CD4-positive, alpha-beta T cell treated with Interferon alpha-2 for 1 hour (primary cell): ENCODE data around the gene ALDH2.
"Not testable (repeated sequence)": the region's sequence is repeated elsewhere in the genome, so short reads cannot be mapped to it uniquely, and the experiment has no call there.

Source experiments
- DNase-seq, 2 donors: peaks; one replicate each; pipeline ENCODE4 v3.0.0-alpha.2; 2020 to 2022

ALDH2 gene

DNA sequence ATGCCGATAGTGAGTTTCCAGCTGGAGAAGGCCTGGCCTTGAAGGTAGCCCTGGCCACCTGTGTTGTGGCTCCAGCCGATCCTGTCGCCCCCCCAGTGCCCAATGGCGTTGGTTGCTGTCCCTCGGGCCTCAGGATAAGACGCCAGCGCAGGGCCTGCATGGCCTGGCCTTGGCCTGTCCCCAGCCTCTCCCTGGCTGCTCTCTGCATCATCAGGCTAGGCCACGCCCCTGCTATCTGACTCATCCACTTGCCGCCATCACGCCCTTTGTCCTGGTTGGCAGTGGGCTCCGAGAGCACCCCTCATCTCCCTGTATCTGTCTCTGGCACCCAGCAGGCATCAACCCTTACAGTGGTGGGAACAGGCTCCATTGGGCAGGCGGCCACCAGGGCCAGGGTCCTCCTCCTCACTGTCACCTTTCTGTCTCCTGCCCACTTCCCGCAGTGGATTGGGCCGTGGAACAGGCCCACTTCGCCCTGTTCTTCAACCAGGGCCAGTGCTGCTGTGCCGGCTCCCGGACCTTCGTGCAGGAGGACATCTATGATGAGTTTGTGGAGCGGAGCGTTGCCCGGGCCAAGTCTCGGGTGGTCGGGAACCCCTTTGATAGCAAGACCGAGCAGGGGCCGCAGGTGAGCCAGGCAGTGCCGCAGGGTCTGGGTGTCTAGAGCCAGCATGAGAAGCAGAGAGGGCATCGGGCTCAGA lies 25.6 kb downstream of the ALDH2 start:
- no peak for DNase-seq

DNA sequence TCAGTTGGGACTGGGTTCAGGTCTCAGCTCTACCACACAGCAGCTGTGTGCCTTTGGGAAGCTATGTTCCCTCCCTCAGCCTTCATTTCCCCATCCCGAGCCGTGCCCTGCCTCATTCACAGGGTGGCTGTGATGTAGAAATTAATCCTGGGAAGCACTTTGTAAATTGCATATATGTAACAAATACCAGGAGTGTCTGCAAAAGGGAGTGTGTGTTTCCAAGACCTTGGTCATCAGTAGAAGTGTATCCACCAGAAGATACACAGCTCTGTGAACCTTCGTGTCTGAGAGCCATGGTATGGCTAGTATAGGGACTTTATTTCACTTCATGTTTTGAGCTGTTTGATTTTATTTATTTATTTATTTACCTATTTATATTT lies 26.1 kb downstream of the ALDH2 start:
- no peak for DNase-seq

DNA sequence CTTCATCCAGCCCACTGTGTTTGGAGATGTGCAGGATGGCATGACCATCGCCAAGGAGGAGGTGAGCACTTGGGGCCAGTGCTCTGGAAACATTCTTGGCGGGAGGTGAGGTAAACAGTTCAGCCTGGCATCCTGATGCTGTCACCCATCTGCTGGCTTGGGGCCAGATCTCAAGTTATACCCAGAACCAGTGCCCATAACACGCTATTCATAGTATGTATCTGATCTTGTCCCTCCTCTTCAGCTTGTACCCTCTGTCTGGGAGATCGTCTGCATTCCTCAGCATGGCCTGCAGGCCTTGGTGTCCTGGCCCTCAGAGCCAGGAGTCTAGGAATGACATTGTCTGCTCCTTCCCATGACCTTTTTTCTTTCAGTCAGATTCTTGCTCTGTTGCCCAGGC lies 31.4 kb downstream of the ALDH2 start:
- DNase-seq = no peak

DNA sequence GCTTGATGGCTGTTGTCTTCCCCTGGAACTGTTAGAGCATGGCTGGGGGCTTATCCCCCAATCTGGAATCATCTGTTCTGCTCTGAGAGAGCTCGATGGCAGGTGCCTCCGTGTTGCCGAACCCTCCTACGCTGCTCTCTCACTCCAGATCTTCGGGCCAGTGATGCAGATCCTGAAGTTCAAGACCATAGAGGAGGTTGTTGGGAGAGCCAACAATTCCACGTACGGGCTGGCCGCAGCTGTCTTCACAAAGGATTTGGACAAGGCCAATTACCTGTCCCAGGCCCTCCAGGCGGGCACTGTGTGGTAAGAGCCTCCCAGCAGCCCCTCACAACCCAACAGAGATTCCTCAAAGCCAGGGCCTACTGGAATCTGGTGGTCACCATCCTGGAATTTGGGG lies 33.0 kb downstream of the ALDH2 start:
- no peak for DNase-seq

DNA sequence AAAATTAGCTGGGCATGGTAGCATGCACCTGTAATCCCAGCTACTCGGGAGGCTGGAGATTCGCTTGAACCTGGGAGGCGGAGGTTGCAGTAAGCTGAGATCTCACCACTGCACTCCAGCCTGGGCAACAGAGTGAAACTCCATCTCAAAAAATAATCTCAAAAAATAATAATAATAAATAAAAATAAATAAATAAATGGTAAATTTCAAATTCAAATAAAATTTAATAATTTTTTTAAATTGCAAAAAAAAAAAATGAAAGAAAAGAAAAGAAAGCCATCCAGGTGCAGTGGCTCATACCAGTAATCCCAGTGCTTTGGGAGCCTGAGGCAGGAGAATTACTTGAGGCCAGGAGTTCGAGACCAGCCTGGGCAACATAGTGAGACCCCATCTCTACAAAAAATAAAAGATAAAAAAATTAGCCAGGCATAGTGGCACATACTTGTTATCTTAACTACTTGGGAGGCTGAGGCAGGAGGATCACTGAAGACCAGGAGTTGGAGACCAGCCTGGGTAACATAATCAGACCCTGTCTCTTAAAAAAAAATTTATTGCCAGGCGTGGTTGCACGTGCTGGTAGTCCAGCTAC lies 36.4 kb downstream of the ALDH2 start:
- no peak for DNase-seq

DNA sequence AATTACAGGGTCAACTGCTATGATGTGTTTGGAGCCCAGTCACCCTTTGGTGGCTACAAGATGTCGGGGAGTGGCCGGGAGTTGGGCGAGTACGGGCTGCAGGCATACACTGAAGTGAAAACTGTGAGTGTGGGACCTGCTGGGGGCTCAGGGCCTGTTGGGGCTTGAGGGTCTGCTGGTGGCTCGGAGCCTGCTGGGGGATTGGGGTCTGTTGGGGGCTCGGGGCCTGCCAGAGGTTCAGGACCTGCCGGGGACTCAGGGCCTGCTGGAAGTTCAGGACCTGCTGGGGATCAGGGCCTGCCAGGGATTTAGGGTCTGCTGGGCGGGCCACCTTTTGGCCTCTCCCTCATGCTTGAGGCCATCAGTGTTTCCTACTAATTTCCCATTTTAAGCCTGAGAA lies 37.1 kb downstream of the ALDH2 start:
- no peak for DNase-seq

DNA sequence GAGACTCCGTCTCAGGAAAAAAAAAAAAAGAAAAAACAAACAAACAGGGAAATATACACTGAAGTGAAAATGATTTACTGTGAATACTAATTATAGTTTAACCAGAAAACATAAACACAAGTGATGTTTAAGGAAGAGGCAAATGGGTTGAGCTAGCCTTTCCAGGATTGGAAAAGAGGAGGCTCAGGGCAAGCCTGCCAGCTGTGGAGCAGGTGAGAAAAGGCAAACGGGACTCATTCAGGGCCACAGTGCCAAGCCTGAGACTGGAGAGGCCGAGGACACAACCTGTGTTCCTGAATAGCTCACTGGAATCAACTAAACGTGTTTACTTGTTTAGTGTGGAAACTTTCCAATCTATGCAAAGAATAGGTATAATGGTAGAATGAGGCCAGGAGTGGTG lies 39.6 kb downstream of the ALDH2 start:
- no peak for DNase-seq

DNA sequence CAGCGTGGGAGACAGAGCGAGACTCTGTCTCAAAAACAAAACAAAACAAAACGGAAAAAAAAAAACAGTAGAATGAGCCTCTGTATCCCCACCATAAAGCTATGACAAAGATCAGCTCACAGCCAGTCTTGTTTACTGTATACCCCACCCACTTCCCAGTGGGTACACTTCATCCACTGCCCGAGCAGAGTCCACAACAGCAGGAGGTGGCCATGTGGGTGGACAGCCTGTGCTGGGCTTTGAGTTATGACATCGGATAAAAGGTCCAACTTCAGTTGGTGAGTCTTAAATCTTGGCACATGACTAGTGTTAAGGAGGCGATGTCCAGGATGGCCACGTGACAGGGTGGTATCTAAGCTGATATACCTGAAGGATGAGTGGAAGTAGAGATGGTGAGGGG lies 40.5 kb downstream of the ALDH2 start:
- DNase-seq = no peak

DNA sequence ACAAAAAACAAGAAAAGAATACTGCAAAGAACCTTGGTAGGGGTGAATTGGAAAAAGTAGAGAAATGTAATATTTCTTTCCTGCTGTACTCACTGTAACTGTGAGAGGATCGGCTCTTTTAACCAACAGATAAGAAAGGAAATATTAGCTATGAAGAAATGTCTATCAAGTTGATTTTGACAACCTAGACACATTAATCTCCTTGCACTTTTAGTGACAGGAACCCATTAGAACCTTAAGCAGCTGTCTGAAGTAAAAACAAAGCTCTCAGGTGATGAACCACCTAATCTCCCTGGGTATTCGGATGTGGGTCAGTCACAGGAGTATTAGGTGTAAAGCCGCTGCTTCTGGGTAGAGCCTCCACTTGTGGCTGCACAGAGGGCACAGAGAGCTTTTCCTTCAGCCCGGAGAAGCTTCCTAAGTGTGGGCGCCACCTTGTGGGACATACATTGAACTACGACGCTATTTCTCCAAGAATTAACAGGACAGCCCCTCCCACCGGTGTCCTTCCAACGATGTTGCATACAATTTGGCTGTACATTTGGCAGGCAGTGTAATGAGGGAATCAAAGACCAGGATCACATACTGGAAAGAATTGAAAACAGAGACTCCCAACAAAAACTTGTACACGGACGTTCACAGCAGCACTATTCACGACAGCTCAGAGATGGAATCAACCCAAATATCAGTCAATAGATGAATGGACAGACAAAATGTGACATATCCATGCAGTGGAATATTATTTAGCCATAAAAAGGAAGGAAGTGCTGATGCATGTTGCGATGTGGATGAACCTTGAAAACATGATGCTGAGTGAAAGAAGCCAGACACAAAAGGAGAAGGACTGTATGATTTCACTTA lies 46.4 kb downstream of the ALDH2 start:
- DNase-seq = peak; percentile 62 to 75

DNA sequence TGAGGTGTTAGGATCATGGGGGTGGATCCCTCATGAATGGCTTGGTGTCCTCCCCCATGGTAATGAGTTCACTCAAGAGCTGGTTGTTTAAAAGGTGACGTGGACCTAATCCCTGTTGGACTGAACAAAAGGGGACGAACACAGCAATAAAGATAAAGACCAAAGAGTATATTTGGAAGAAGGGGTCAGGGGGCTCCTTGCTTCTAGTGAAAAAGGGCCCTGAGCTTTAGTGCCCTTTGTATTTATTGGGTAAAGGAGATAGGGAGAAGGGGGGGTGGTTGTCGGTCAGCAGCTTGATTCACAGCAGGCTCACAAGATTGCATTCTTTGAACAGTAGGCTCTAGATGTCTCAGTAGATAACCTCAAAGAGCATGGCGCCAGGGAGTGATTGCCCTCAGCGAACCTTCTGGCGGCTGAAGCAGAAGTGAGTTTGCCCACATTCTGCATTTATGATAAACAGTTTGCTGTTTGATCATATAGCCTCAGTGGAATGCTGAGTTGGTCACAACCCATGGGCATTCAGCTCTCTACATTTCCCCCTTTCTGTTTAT lies 49.4 kb downstream of the ALDH2 start:
- no peak for DNase-seq

DNA sequence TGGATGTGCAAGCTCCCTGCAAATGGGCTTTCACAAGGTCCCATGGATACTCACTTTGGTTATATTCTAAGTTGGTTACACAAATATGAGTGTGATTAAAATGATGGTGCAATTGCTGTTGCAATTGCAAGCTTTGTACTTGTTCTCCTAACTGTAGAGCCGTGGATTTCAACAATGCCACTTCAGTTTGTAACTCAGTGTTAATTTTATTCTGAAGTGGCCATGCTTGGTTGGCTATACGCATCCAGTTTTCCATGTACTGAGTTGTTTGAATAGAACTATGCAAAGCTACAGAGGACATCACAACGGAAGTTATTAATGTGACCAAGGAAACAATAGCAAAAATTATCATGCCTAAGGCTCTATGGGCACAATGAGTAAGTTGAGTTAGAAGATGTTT lies 50.2 kb downstream of the ALDH2 start:
- DNase-seq = not testable (repeated sequence)

DNA sequence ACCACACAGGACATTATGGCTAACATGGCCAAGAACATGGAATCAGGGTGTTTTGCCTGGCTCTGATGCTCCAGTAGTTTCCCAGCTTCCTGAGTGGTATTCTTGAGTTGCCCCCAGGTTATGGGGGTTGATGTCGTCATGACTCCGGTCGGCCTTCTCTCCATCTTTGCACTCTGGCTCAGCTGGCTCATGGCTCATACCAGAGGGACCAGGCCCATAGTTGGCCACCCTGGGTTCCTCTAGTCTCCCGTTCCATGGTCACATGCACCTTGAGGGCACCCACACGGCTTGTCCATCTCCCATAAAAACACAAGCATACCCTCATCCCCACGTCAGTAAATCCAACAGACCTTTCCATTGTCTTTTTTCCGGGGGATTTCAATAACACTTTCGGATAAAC lies 51.6 kb downstream of the ALDH2 start:
- no peak for DNase-seq

DNA sequence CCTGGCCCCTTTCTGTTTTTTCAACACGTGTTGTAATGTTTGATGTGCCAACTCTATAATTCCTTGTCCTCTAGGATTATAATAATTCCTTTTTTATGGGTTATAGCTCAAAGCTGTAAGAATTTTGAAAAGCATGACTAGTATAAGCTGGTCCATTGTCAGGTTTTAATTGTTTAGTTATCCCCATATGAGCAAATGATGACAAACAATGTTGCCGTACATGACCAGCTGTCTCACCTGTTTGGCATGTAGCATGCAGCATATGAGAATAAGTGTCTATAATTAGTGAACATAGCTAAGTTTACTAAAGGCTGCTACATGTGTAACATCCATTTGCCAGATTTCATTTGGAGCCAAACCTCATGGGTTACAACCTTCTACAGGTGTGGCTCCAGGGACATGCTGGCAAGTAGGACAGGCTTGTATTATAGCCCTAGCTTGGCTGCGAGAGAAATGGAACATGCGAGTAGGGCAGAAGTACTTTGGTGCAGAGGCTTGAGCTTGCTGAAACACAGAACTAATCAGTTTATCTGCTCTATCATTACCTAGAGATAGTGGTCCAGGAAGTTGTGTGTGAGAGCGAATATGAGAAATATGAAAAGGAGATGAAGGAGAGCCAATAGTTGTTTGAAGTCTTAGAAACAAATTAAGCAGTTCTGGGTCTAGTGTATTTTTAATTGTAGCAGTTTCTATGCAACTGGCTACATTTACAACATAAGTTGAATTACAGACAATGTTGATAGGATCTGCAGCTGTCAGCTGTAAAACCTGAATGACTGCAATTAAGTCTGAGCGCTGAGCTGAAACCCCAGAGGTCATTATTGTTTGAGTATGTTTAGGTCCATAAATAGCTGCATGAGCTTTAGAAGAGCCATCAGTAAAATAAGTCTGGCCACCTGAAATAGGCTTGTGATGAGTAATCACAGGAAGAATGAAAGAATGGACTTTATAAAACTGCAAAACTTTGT lies 52.7 kb downstream of the ALDH2 start:
- DNase-seq = no peak

DNA sequence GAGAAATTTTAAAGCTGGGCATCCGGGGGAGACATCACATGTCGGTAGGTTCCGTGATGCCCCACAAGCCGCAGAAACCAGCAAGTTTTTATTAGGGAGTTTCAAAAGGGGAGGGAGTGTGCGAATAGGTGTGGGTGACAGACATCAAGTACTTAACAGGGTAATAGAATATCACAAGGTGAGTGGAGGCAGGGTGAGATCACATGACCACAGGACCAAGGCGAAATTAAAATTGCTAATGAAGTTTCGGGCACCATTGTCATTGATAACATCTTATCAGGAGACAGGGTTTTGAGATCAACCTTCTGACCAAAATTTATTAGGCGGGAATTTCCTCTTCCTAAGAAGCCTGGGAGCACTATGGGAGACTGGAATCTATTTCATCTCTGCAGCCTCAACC lies 54.1 kb downstream of the ALDH2 start:
- DNase-seq = not testable (repeated sequence)

DNA sequence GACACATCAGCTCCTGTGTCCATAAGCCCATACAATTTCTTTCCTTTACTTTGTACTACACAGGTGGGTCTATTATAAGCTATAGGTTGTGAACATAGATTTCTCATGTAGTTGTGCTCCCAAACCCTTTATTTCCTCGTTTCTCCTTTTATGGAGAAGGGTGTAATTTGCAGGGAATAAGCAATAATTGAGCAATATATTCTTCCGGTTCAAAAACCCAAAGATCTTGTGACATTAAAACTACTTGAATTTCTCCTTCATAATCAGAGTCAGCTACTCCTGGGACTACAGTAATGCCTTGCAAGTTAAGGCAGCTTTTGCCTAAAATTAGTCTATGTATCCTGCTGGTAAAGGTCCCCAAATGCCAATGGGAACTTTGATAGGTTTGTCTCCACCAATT lies 56.2 kb downstream of the ALDH2 start:
- DNase-seq = no peak

DNA sequence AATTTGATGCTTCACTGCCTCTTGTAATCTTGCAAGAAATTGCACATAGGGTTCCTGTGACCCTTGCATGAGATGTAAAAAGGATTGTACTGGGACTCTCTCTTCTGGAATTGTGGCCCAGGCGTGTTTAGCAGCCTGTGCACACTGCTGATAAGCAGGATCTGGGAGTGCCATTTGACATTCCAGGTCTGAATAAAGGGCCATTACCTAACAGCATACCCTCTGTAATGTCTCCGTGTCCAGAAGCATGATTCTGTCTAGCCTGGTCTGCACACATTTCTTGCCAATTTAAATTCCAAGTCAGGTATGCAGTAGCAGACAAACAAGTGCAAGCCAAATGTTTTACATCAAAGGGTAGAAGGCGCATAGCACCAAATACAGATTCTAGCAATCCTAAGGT lies 57.2 kb downstream of the ALDH2 start:
- DNase-seq = no peak

DNA sequence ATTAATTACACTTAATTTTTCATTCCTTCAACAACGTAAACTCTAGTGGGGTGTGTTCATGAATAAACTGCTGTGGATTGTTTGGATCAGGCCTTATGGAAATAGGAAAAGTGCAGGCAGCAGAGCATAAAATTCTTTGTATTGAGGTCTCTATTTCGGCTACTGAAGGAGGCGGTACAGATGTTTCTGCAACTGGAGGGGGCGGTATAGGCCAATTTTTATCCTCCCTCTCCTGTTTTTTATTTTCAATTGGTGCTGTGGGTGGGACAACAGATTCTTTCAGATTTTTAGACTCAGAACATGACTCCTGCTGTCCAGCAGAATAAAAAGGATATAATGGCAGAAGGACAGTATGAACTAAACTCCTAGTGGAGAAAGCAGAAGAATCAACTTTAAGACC lies 57.6 kb downstream of the ALDH2 start:
- peak in 1 of 2 donors; percentile 37 for DNase-seq

DNA sequence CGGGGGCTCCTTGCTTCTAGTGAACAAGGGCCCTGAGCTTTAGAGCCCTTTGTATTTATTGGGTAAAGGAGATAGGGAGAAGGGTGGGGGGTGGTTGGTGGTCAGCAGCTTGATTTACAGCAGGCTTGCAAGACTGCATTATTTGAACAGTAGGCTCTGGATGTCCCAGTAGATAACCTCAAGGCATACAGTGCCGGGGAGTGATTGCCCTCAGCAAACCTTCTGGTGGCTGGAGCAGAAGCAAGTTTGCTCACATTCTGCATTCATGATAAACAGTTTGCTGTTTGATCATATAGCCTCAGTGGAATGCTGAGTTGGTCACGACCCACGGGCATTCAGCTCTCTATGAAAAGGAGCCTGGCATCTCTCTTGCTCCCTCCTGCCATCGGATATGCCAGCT lies 58.8 kb downstream of the ALDH2 start:
- no peak for DNase-seq

DNA sequence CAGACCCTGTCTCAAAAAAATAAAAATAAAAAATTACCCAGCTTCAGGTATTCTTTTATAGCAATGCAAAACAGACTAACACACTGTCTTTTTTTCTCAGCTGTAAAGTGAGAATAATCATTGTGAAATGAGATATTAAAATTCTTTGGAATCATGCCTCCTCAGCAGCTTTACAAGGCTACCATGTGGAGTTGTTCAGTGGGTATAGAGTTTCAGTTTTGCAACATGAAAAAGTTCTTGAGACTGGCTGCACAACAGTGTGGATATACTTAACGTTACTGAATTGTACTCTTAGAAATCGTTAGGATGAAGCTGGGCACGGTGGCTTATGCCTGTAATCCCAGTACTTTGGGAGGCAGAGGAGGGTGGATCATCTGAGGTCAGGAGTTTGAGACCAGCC lies 59.6 kb downstream of the ALDH2 start:
- no peak for DNase-seq

DNA sequence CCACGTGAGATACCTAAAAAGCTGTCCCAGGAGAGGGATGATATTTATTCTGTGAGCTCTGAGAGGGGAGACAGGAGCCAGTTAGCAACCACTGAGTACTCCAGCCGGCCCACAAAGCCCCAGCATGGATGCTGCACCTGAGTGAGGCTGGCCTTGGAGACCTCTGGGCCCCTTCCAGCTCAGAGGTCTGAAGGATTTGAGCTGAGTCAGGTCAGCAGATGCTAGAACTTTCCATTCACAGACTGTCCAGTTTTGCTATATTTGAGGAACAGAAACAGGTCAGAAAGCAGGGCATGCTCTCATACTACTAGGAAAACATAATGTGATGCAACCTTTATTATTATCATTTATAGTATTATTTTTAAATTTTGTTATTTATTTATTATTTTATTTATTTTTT lies 60.3 kb downstream of the ALDH2 start:
- DNase-seq = no peak

DNA sequence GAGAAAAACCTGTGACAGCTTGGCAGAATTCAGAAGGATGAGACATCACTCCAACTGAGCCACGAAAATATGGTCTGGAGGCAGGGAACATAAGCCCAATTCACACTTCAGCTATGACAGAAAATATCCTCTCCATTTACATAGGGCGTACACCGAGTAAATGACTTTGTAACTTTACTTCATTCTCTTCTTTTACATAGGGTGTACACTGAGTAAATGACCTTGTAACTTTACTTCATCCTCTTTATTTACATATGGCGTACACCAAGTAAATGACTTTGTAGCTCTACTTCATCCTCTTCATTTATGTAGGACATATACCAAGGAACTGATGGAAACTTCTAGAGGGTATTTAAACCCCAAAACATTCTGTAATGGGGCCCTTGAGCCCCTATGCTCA lies 61.2 kb downstream of the ALDH2 start:
- no peak for DNase-seq

DNA sequence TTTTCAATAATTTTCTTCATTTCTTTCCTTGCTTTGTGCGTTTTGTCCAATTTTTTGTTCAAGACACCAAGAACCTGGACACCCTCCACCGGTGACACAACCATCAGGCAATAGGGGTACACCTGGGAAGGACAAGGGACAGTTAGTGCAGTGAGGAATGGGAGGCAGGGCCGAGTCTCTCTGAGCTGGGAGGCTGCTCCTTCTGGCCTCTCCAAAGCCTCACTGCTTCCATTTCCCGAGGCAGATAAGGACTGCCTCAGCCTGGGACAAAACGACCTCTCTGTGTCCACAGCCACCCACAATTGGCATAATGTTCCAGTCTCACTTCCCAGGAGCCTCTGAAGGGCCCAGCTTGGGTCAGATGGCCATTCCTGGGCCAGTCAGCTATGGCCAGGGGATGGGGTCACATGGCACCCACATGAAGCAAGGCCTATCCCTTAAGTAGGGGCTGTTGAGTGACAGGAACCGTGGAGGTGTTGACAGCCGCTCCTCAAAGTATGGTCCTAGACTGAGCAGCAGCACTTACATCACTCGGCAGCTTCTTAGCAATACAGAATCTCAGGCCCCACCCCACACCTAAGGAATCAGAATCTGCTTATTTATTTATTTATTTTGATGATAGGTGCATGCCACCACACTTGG lies 61.7 kb downstream of the ALDH2 start:
- no peak for DNase-seq
